PC-9 (cell line): ENCODE results near the gene S100A8.

ENCODE experiments used
- CTCF ChIP-seq: fragments of 200-600 bp; sonication (generic); conservative IDR thresholded peaks from 2 replicates; pipeline ENCODE4 v1.6.1; 2017; ENCODE audit warnings: mixed run types, antibody characterized with exemption, mild to moderate bottlenecking, moderate library complexity
- EZH2 ChIP-seq: fragments of 200-600 bp; sonication (generic); IDR thresholded peaks from 2 replicates; pipeline ENCODE4 v1.8.0; 2017; ENCODE audit warnings: antibody characterized with exemption, low read depth

- TF ChIP-seq EZH2 (no peak), CTCF (no peak)
Measured at GRCh38 chr1:153363641-153364040, 27.2 kb downstream of the S100A8 start.
